C4-2B (cell line): ENCODE measurements around the gene SPTLC2.
"Not testable (repeated sequence)": the region's sequence is repeated elsewhere in the genome, so short reads cannot be mapped to it uniquely, and the experiment has no call there.

ENCODE experiments used
- H3K27ac ChIP-seq: fragments of 450-650 bp; 2 replicates; pipeline ENCODE4 v1.5.1; 2017
- CTCF ChIP-seq: fragments of 450-650 bp; conservative IDR thresholded peaks from 2 replicates; pipeline ENCODE4 v1.5.1; 2017; ENCODE audit warnings: mild to moderate bottlenecking
- ZFX ChIP-seq: fragments of 450-650 bp; IDR thresholded peaks from 2 replicates; pipeline ENCODE4 v1.6.1; 2017

SPTLC2 gene

DNA sequence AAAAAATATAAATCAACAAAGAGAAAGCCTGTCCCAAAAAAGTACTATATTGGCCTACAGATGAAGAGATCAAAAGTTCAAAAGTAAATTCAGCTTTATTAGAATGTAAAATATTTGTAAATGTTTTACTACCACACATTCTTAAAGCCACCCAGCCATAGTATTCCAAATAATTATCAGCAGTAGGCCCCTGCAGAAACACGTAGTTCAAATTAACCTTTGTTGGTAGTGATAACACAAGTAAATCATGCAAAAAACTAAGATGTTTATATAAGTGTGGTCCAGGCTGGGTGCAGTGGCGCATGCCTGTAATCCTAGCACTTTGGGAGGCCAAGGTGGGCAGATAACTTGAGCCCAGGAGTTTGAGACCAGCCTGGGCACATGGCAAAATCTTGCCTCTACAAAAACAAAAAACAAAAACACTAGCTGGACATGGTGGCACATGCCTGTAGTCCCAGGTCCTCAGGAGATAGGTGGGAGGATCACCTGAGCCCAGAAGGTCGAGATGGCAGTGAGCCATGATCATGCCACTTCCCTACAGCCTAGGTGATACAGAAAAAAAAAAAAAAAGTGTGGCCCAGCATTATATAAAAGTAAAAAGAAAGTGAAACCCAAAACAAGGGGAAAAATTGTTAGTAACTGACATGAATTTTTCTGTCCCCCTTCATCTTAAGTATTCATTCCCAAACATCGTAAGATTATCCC, 17.9 kb downstream of the SPTLC2 start:
- no peak overlapping the region for H3K27ac ChIP-seq
- TF ChIP-seq CTCF (no peak), ZFX (no peak)

DNA sequence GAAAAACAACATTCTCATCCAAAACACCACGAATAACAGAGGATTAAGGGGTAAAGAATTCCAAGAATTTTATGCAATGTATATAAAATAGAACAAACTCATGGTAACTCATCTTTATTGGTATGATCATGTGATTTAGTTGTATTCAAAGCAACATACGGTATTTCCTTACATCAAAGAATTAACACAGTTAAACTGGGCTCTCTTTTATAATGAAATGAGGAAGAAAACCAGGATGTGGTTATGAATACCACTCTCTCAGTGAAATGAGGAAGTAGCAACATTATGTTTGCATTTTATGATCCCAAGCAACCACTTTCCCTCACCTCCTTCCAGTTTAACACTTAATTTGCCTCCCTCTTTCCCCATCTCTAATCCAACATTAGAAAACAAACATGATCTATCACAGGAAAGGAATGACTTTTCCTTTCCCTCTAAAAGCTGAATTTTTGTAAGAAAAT, 22.9 kb downstream of the SPTLC2 start:
- no peak for TF ChIP-seq CTCF
- TF ChIP-seq ZFX = no peak
- no peak overlapping the region for H3K27ac ChIP-seq

DNA sequence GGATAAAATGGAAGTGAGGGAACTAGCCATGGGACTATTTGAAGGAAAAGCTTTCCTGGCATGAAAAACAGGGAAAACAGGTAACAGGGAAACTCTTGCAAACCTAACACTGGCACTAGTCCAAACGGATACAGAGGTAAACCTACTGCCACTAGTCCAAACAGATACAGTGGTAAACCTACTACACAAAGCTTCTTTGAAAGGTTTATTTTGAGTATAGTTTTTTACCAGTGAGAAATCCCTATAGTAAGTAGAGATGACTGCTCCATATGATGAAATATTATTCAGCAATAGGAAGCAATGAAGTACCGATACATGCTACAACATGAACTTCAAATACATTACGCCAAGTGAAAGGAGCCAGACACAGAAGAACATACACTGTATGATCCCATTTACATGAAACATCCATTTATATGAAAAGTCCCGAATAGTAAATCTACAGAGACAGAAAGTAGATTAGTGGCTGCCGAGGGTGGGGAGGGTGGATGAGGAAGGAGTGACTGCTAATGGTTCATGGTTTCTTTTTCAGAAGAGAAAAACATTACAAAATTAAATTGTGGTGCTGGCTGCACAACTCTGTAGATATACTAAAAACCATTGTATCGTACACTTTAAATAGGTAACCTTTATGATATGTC, 25.5 kb downstream of the SPTLC2 start:
- no peak overlapping the region; the same call in none of the 2 replicates for H3K27ac ChIP-seq

DNA sequence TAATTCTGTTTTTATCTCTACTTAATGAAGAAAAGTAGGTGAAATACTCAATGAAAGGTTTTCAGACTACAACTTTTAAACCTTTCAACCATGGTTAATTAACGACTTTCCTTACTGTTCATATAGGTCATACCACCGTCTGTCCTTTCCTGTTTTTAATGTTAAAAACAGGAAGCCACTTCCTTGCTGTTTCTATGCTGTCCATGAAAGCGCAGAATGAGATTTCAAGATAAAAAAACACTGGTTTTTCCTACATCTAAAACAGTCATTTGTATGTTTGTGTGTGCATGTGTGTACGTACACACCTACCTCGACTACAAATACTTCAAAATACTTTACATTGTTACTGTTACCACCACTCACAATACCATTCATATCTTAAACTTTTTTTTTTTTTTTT, 27.3 kb downstream of the SPTLC2 start:
- TF ChIP-seq ZFX (no peak), CTCF (no peak)
- H3K27ac ChIP-seq = no peak overlapping the region; the same call in 1 of the 2 replicates

More for the DNA sequence above, 25.5 kb downstream of the SPTLC2 start:
- TF ChIP-seq CTCF = no peak
- no peak for TF ChIP-seq ZFX

- not testable (repeated sequence) for H3K27ac ChIP-seq
These were observed 27.9 kb downstream of the SPTLC2 start for GRCh38 chr14:77588411-77589025.

- TF ChIP-seq ZFX (no peak), CTCF (no peak)
- H3K27ac ChIP-seq = no peak overlapping the region
These were observed 31.1 kb downstream of the SPTLC2 start for GRCh38 chr14:77585385-77585784.

DNA sequence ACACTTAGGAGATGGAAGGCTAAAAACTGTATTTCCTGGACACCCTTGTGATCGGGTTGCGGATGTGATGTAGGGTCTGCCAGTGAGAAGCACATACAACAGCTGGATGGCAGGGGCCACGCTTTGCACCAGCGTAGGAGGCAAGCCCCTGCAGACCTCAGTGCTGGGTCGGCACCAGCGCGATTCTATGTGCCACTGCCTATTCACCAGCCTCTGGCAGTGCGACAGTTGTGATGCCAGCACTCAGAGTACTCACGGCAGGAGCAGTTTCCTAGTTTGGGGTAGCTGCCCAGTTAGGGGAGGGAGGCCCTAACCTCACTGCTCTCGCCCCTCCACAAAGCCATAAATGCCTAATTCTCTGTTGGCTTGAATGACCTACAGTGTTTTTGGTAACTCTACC, 31.6 kb downstream of the SPTLC2 start:
- H3K27ac ChIP-seq = no peak overlapping the region
- TF ChIP-seq CTCF = no peak
- TF ChIP-seq ZFX = no peak
